Kasumi-1 (cell line): ENCODE data around the gene SRSF4.
"Not testable (repeated sequence)": the region's sequence is repeated elsewhere in the genome, so short reads cannot be mapped to it uniquely, and the experiment has no call there.

ENCODE experiments used
- DNase-seq, 2 experiments: peaks; one replicate each; lab custom pipeline; 2025; lab: John Stamatoyannopoulos, UW

Gene SRSF4

GRCh38 chr1:29162476-29163138 lies 19.1 kb downstream of the SRSF4 start:
- DNase-seq: no peak

DNA sequence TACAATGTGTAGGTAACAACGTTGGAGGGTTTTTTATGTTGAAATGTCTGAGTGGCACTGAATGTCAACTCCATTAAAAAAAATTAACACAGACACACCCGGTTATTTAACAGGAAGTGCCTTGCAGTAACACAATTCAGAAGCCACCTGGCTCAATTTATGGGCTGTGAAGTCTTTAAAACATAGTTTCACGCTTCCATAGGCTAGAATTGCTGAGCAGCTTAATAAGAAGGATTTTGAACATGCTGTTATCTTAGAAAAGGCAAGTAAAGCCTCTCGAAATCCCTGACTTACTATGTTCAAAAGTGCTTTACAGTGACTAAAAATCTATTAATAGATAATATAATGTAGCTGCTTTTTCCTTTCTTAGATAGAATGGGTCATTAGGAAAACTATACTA lies 19.7 kb downstream of the SRSF4 start:
- DNase-seq: no peak

DNA sequence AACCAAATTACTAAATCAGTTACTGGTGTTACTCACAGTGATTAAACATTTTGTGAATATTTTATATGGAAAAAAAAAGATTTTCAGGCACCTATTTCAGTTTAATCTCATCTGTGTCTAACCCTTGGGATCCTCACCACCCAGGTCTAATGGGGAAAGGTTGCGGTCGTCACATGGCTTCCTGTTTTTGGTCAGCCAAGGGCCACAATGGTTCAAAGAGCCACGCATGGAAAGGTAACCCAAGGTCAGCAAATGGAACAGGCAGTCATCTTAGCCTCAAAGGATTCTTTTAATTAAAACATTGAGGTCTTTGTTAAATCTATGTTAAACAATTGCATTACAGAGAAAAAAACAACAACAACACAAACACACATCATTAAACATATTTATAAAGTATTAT lies 21.9 kb downstream of the SRSF4 start:
- DNase-seq: no peak

- DNase-seq: no peak
Observed at GRCh38 chr1:29157269-29157601, 24.5 kb downstream of the SRSF4 start.

DNA sequence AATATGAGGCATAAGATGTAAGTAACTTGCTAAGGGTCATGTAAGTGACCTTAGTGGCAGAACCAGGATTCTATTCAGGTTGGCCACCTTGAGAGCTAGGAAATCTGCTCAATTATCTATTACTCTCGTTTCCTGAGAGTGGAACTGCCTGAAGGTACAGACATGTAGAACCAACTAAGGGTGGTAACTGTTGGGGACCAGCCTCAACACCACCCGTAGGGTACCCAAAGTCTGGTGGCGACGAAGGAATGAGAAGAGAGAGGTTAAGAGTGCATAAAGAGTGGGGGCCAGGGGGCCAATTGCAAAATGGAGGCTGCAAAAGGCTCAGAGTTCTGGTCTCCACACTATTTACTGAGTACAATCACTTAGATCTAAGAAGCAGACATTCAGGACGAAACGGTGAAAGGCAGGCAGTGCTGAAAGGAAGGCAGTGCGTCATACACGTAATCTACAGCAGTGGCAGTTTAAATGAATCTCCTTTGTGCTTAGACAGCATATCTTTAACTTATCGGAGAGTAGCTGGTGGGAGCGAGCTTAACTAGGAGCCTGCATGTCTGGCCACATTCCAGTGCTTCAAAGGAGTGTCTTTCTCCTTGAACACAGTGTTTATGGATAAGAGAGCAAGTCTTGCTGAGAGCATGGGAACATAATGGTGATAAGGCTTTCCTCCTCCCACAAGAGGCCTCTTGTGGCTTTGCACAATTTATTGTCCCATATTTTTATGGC lies 25.0 kb downstream of the SRSF4 start:
- DNase-seq: no peak

DNA sequence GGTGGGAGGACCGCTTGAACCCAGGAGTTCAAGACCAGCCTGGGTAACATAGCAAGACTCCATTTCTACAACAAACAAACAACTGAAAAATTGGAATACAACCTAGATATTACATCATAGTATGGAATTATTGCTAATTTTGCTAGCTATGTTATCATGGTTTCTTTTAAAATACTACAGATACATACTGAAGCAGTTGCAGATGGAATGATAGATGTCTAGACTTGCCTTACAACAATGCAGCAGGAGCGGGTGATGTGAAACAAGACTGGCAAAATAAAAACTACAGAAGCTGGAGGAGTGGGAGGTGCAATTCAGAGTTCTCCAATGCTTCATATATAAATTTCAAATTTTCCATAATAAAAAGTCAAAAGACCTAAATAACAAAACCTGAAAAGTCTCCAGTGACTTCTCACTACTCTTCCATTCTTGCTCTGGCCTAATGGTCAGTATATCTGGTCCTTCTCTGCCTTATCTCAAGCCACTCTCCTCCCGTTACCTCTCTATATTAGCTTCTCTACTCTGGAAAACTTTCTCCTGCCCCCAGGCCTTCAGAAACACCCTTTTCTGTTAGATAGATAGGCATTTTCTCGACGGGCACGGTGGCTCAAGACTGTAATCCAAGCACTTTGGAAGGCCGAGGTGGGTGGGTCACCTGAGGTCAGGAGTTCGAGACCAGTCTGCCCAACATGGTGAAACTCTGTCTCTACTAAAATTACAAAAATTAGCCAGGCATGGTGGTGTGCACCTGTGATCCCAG lies 29.5 kb downstream of the SRSF4 start:
- no peak for DNase-seq

GRCh38 chr1:29150346-29150745 lies 31.4 kb downstream of the SRSF4 start:
- not testable (repeated sequence) for DNase-seq

DNA sequence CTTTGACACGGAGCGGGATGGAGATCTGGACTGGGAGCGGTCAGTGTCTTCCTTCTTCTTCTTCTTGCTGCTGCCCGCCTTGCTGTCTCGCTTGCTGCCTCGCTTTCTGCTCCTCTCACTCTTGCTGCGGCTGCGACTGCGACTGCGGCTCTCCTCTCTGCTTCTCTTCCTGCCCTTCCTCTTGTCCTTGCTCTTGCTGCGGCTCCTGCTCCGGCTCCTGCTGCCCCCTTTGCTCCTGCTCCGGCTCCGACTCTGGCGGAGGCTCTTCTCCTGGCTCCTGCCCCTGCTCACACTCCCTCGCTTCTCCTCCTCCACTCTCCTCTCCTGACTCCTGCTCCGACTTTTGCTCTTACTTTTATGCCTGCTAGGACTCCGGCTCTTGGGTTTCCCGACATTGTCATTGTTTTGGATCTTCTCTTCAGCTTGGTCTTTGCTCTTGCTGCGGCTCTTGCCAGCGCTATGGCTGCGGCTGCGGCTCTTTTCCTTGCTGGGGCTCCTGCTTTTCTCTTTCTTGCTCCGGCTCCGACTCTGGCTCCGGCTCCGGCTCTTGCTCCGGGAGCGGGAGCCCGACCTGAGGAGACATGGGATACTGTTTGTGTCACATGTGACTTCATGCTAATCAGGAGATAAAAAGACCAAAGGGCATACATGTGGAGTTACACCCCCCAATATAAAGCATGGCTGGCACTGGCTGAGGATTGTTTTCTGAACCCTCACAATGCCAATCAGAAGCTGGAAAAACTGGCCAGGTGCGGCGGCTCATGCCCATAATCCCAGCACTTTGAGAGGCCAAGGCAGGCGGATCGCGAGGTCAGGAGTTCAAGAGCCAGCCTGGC lies 32.8 kb downstream of the SRSF4 start:
- DNase-seq: no peak

DNA sequence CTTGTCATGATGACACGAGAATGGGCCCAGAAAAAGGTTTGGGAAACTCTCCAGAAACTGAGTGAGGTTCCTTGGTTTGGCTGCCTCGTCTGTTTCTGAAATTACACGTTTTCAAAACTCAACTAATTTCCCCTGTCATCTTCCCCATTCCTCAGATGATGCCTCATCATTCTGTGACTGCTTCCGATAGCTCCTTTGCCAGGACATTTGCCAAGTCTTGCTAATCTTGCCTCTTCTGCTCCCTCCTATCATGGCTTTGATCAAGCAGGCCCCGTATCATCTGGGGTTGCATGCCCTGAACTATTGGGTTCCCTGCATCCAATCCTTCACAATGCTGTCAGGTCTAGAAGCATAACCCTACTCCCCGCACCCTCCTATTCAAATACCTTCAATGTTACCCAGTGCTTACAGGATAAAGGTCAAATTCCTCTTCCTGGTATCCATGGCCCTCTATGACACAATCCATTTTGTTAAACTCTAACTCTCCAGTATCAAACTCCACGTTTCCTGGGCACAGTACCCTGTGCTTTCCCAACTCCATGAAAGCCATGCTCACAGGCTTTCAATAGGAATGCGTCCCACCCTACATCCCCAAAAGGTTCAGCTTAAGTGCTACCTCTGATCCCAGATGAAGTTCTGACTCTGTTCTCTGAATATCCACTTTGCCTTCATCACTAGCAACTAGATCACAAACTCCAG lies 35.8 kb downstream of the SRSF4 start:
- DNase-seq: no peak

DNA sequence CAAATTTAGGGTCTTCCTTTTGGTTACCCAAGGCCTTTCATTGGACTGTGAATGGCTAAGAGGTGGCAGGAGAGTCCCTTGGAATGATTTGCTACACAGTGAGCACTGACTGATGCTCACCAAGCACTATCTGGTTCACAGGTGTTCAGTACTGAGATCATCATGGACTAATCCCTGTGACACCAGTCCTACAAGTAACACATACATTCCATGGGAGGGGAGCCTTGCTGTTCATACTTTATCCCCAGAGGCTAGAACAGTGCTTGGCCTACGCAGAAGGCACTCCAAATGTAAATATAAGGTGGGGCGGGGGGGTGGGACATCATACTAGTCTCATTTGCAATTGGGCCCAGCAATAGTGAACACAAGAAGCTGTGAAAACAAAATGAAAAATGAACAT lies 37.5 kb downstream of the SRSF4 start:
- DNase-seq: no peak

DNA sequence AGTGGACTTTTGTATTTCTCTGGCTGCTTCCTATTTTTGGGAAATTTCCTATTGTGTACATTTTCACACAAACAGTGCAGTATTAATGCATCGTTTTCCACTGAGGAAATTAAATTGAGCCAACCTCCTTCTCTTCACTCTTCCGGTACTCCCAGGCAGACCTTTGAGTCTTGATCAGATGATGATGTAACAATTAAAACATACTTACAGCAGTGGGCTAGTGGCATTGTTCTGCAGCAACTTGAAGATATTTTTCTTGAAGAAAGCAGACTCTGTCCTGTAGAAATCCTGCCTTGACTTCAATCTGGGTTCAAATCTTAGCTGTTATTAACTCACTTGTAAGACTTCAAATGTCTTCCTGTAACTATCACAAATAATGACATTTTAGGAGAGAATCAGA lies 39.0 kb downstream of the SRSF4 start:
- DNase-seq: no peak

- DNase-seq: no peak
Observed at GRCh38 chr1:29136391-29136915, 45.2 kb downstream of the SRSF4 start.

DNA sequence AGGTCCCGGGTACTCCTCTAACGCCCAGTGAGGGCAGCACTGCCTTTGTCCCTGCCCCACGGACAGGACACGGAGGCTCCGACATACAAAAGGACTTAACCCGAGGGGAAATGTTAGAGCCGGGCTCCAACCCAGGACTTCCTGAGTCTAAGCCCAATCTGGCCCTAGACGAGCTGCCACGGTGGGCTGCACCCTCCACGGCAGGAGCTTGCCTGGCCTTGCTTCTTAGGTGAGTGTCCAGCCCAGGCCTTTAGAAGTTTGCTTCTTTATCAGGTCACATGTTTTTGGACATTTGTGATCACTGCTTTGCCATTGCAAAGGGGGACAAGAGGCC lies 47.0 kb downstream of the SRSF4 start:
- no peak for DNase-seq

DNA sequence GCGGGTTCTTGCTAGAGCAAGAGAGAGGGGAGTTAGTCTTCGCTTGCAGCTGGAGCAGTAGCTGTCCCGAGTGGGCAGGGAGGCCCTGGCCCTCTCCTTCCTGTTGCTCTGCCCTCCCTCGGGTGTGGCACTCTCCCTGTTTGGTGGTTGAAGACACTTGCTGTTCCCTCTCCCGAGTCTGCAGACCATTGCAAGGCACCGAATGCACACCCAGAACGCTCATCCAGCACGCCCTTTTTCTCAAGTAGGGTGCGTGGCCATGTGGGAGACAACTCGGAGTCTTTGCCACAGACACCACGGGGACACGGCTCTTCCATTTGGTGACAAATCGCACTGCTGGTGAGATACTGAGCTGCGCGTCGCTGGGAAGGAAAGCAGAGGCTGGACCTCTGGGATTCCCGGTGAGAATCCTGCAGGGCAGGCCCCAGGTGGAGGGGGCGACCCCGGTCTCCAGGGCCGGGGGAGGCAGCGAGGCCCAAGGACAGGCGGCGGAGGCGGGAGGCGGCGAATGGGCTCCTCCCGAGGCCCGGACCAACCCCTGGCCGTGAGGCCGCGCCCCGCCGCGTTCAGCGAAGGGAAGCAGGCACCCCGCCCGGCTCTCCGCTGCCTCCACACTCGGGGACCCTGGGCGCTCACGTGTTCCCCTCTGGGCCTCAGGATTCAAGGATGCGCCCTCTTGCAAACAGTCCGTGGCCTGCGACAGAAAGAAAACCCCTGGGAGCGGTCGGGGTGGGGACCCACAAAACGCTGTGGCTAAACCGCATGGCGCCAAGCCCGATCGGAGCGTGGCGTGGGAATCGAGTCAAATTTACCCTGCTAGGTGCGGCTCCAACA lies 47.6 kb downstream of the SRSF4 start:
- DNase-seq: no peak

DNA sequence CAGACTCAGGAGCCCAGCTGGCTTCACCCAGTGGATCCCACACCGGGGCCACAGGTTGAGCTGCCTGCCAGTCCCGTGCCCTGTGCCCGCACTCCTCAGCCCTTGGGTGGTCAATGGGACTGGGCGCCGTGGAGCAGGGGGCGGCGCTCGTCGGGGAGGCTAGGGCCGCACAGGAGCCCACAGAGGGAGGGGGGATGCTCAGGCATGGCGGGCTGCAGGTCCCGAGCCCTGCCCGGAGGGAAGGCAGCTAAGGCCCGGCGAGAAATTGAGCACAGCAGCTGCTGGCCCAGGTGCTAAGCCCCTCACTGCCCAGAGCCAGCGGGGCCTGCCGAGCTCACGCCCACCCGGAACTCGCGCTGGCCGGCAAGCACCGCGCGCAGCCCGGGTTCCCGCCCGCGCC lies 50.6 kb downstream of the SRSF4 start:
- not testable (repeated sequence) for DNase-seq

- DNase-seq: no peak
Observed at GRCh38 chr1:29129916-29130315, 51.8 kb downstream of the SRSF4 start.

DNA sequence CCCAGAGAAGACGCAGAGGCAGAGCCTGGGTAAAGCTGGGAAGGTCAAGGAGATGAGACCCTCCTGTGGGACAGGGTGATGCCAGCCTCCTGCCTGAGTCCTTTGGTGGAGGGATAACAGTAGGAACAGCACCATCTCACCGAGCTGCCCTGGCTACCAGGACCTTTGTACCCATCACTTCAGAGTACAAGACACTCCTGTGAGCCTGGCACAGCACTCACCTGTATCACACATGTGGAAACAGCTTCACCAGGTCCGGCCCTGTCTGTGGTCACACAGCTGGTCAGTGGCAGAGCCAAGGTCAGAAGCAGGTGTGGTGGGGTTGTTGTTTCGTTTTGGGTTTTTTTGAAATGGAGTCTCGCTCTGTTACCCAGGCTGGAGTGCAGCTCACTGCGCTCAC lies 53.0 kb downstream of the SRSF4 start:
- DNase-seq: no peak

GRCh38 chr1:29126198-29126597 lies 55.5 kb downstream of the SRSF4 start:
- DNase-seq: no peak

DNA sequence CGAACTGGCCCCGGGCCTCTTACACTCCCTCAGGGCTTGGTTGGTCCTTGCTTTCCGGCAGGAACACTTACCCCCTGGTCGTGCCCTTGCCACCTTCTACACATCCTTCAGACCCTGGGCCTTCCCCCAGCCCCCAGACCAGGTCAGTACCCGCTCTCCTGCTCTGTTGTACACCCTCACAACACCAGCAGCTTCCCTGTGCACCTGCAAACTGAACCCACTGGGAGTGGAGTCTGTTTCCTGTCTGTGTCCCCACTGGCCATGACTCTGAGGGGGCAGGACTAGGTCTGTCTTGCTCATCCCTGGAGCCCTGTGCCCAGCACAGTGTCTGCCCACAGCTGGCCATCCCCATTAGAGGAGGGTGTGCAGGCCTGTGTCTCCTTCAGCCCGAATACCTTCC lies 55.9 kb downstream of the SRSF4 start:
- DNase-seq: no peak

GRCh38 chr1:29125237-29125641 lies 56.5 kb downstream of the SRSF4 start:
- no peak for DNase-seq
